SK-N-SH treated with all-trans-retinoic acid at 6 μM for 48 hours (cell line): ENCODE results near the gene ACKR2.

ENCODE experiments used
- ARNTL ChIP-seq: fragments of 450-650 bp; formaldehyde crosslinking; IDR thresholded peaks from 2 replicates; pipeline ENCODE4 v1.5.0; 2020; ENCODE audit warnings: low read depth, mild to moderate bottlenecking, moderate library complexity, borderline replicate concordance
- CSRNP3 ChIP-seq: fragments of 250-450 bp; sonication (Bioruptor Pico); IDR thresholded peaks from 2 replicates; pipeline ENCODE4 v1.5.1; 2021; ENCODE audit warnings: mild to moderate bottlenecking, moderate library complexity
- OSR1 ChIP-seq: fragments of 250-450 bp; sonication (Bioruptor Pico); IDR thresholded peaks from 2 replicates; pipeline ENCODE4 v1.8.0; 2022; ENCODE audit warnings: moderate library complexity, mild to moderate bottlenecking, inconsistent platforms
- POU6F1 ChIP-seq: fragments of 250-450 bp; sonication (Bioruptor Pico); IDR thresholded peaks from 2 replicates; pipeline ENCODE4 v1.8.0; 2021; ENCODE audit warnings: low read depth, mild to moderate bottlenecking, moderate library complexity, borderline replicate concordance
- TSHZ2 ChIP-seq: fragments of 250-450 bp; sonication (Bioruptor Pico); IDR thresholded peaks from 2 replicates; pipeline ENCODE4 v1.5.0; 2020; ENCODE audit warnings: mild to moderate bottlenecking, moderate library complexity
- ZFP3 ChIP-seq: fragments of 250-450 bp; sonication (Bioruptor Pico); IDR thresholded peaks from 2 replicates; pipeline ENCODE4 v1.5.0; 2020; ENCODE audit warnings: mild to moderate bottlenecking, moderate library complexity

GRCh38 chr3:42892169-42892568 is 82.9 kb downstream of the ACKR2 start:
- TF ChIP-seq CSRNP3 (no peak), ARNTL (CRISPR knock-in tag) (no peak), OSR1 (CRISPR knock-in tag) (no peak), ZFP3 (CRISPR knock-in tag) (no peak), TSHZ2 (CRISPR knock-in tag) (no peak), POU6F1 (CRISPR knock-in tag) (no peak)
